H9 (cell line): ENCODE measurements around the gene ADORA1. TPM values are rescaled to one million over a fixed set of nuclear protein-coding genes. Genes with fewer than 3 reads are reported as not detected.

Source experiments
- DNase-seq: peaks from one replicate; pipeline ENCODE4 v3.0.0-alpha.2; 2017
- H2AFZ ChIP-seq: one replicate; pipeline ENCODE4 v1.6.1; 2013; ENCODE audit warnings: mild to moderate bottlenecking, low read length, control low read depth, moderate library complexity
- H2AK5ac ChIP-seq: 2 replicates; pipeline ENCODE4 v1.6.1; 2013; ENCODE audit warnings: low read length, control low read depth, mixed read lengths; ENCODE audit not compliant: insufficient read length
- H2BK120ac ChIP-seq: one replicate; pipeline ENCODE4 v1.6.1; 2013; ENCODE audit warnings: low read depth, mild to moderate bottlenecking, low read length, control low read depth, inconsistent platforms; ENCODE audit not compliant: poor library complexity, severe bottlenecking
- H2BK12ac ChIP-seq: 2 replicates; pipeline ENCODE4 v1.6.1; 2013; ENCODE audit warnings: low read length, control low read depth, mixed read lengths, low read depth; ENCODE audit not compliant: insufficient read length
- H2BK15ac ChIP-seq: 2 replicates; pipeline ENCODE4 v1.6.1; 2013; ENCODE audit warnings: low read depth, low read length, control low read depth
- H2BK20ac ChIP-seq: one replicate; pipeline ENCODE4 v1.6.1; 2013; ENCODE audit warnings: low read depth, mild to moderate bottlenecking, low read length, control low read depth, inconsistent platforms; ENCODE audit not compliant: poor library complexity, severe bottlenecking
- H2BK5ac ChIP-seq: 2 replicates; pipeline ENCODE4 v1.6.1; 2013; ENCODE audit warnings: low read length, control low read depth, mixed read lengths; ENCODE audit not compliant: insufficient read length
- H3K14ac ChIP-seq: 2 replicates; pipeline ENCODE4 v1.6.1; 2013; ENCODE audit warnings: low read length, control low read depth; ENCODE audit not compliant: insufficient read depth
- H3K18ac ChIP-seq: 2 replicates; pipeline ENCODE4 v1.6.1; 2013; ENCODE audit warnings: low read depth, mild to moderate bottlenecking, mixed read lengths, low read length, control low read depth; ENCODE audit not compliant: insufficient read length
- H3K23ac ChIP-seq: 2 replicates; pipeline ENCODE4 v1.6.1; 2013; ENCODE audit warnings: low read length, control low read depth, mixed read lengths, low read depth; ENCODE audit not compliant: insufficient read length
- H3K23me2 ChIP-seq: 2 replicates; pipeline ENCODE4 v1.6.1; 2013; ENCODE audit warnings: low read depth, mild to moderate bottlenecking, mixed read lengths, low read length, control low read depth; ENCODE audit not compliant: insufficient read length, poor library complexity, severe bottlenecking
- H3K27ac ChIP-seq: 2 replicates; pipeline ENCODE4 v1.5.1; 2013; ENCODE audit warnings: low read length, control low read depth, mixed read lengths, low read depth; ENCODE audit not compliant: insufficient read length
- H3K27me3 ChIP-seq: 2 replicates; pipeline ENCODE4 v1.6.1; 2013; ENCODE audit warnings: low read length, control low read depth, inconsistent platforms; ENCODE audit not compliant: insufficient read depth
- H3K4ac ChIP-seq: 2 replicates; pipeline ENCODE4 v1.6.1; 2013; ENCODE audit warnings: low read depth, mild to moderate bottlenecking, control low read depth, inconsistent platforms, low read length, moderate library complexity
- H3K4me1 ChIP-seq: 2 replicates; pipeline ENCODE4 v1.6.1; 2013; ENCODE audit warnings: low read length, control low read depth, inconsistent platforms; ENCODE audit not compliant: insufficient read depth
- H3K4me2 ChIP-seq: 2 replicates; pipeline ENCODE4 v1.6.1; 2013; ENCODE audit warnings: low read length, control low read depth, mixed read lengths; ENCODE audit not compliant: insufficient read length, insufficient read depth
- H3K56ac ChIP-seq: 2 replicates; pipeline ENCODE4 v1.6.1; 2013; ENCODE audit warnings: low read depth, mild to moderate bottlenecking, mixed read lengths, low read length, control low read depth; ENCODE audit not compliant: insufficient read length
- H3K79me1 ChIP-seq: 2 replicates; pipeline ENCODE4 v1.6.1; 2013; ENCODE audit warnings: low read depth, mild to moderate bottlenecking, moderate library complexity, low read length, control low read depth, inconsistent platforms; ENCODE audit not compliant: insufficient read depth, poor library complexity, severe bottlenecking
- H3K79me2 ChIP-seq: 2 replicates; pipeline ENCODE4 v1.6.1; 2013; ENCODE audit warnings: low read length, control low read depth, inconsistent platforms; ENCODE audit not compliant: insufficient read depth
- H3K9ac ChIP-seq: 2 replicates; pipeline ENCODE4 v1.6.1; 2013; ENCODE audit warnings: low read length, control low read depth, mixed read lengths; ENCODE audit not compliant: insufficient read length; ENCODE audit errors: extremely low read depth
- H3K9me3 ChIP-seq: one replicate; pipeline ENCODE4 v1.6.1; 2013; ENCODE audit warnings: low read depth, low read length, inconsistent platforms; ENCODE audit not compliant: control insufficient read depth
- H3T11ph ChIP-seq: one replicate; pipeline ENCODE4 v1.6.1; 2013; ENCODE audit warnings: mild to moderate bottlenecking, low read length, control low read depth, inconsistent platforms
- H4K20me1 ChIP-seq: one replicate; pipeline ENCODE4 v1.6.1; 2013; ENCODE audit not compliant: control insufficient read depth, insufficient read length, insufficient read depth
- H4K5ac ChIP-seq: 2 replicates; pipeline ENCODE4 v1.6.1; 2013; ENCODE audit warnings: low read depth, mild to moderate bottlenecking, mixed read lengths, low read length, control low read depth; ENCODE audit not compliant: insufficient read length
- H4K8ac ChIP-seq: replicated peaks from 2 replicates; pipeline ENCODE4 v1.6.1; 2013; ENCODE audit warnings: low read length, control low read depth, mixed read lengths, low read depth; ENCODE audit not compliant: insufficient read length
- H4K91ac ChIP-seq: 2 replicates; pipeline ENCODE4 v1.6.1; 2013; ENCODE audit warnings: low read depth, mild to moderate bottlenecking, moderate library complexity, mixed read lengths, low read length, control low read depth; ENCODE audit not compliant: insufficient read length
- H3K27ac Mint-ChIP-seq, 3 experiments: 2 replicates in 2 of 3; 3 replicates in 1 of 3; pipeline ENCODE4 v1.8.0; 2020 to 2021; ENCODE audit warnings: mixed read lengths in 3 of 3, mild to moderate bottlenecking in 1 of 3, moderate library complexity in 1 of 3
- H3K27me3 Mint-ChIP-seq: 2 replicates; pipeline ENCODE4 v1.8.0; 2021; ENCODE audit warnings: low read depth, mild to moderate bottlenecking, moderate library complexity, mixed read lengths
- H3K36me3 Mint-ChIP-seq, 3 experiments: 2 replicates in 2 of 3; 3 replicates in 1 of 3; pipeline ENCODE4 v1.8.0; 2020 to 2021; ENCODE audit warnings: low read depth in 3 of 3, mixed read lengths in 3 of 3; ENCODE audit not compliant: insufficient read depth in 1 of 3
- H3K4me1 Mint-ChIP-seq, 2 experiments: 2 replicates each; pipeline ENCODE4 v1.8.0; 2020; ENCODE audit warnings: mixed read lengths in 2 of 2
- H3K4me3 Mint-ChIP-seq, 2 experiments: 2 replicates in 1 of 2; 3 replicates in 1 of 2; pipeline ENCODE4 v1.8.0; 2020 to 2021; ENCODE audit warnings: mild to moderate bottlenecking in 2 of 2, mixed read lengths in 2 of 2, moderate library complexity in 1 of 2
- H3K9me3 Mint-ChIP-seq, 2 experiments: 2 replicates in 1 of 2; 3 replicates in 1 of 2; pipeline ENCODE4 v1.8.0; 2020; ENCODE audit warnings: mild to moderate bottlenecking in 2 of 2, mixed read lengths in 2 of 2, moderate library complexity in 1 of 2
- WGBS: extraction: QIAGEN DNeasy Blood & Tissue Kit; methylation state at CpG from one replicate; pipeline ENCODE4 v1.1.7; 2013; ENCODE audit warnings: missing lambda C conversion rate, low lambda C conversion rate, mixed read lengths; ENCODE audit not compliant: insufficient read length; ENCODE audit errors: extremely low coverage; 5-methylcytosine and 5-hydroxymethylcytosine counted together
- total RNA-seq: library from RNA; stranded (reverse); gene quantifications from 2 replicates; pipeline ENCODE4 v1.2.1, GENCODE V29; 2021
- TF ChIP-seq, protein P1 (sequence below): fragments of 200-600 bp; sonication (generic); conservative IDR thresholded peaks from 3 replicates; pipeline ENCODE4 v1.8.0; 2021; ENCODE audit warnings: antibody characterized with exemption, mild to moderate bottlenecking

The ADORA1 gene
- total RNA-seq, 1 experiment from 2014 or later = 1.3 TPM

GRCh38 chr1:203177036-203177405 lies 49.5 kb downstream of the ADORA1 start:
- H3K14ac ChIP-seq = no peak overlapping the region
- H3K4ac ChIP-seq = no peak overlapping the region
- H2BK12ac ChIP-seq = no peak overlapping the region
- H3K27ac ChIP-seq = no peak overlapping the region
- no peak overlapping the region for H2BK5ac ChIP-seq
- TF ChIP-seq, protein P1, sequence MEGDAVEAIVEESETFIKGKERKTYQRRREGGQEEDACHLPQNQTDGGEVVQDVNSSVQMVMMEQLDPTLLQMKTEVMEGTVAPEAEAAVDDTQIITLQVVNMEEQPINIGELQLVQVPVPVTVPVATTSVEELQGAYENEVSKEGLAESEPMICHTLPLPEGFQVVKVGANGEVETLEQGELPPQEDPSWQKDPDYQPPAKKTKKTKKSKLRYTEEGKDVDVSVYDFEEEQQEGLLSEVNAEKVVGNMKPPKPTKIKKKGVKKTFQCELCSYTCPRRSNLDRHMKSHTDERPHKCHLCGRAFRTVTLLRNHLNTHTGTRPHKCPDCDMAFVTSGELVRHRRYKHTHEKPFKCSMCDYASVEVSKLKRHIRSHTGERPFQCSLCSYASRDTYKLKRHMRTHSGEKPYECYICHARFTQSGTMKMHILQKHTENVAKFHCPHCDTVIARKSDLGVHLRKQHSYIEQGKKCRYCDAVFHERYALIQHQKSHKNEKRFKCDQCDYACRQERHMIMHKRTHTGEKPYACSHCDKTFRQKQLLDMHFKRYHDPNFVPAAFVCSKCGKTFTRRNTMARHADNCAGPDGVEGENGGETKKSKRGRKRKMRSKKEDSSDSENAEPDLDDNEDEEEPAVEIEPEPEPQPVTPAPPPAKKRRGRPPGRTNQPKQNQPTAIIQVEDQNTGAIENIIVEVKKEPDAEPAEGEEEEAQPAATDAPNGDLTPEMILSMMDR = no peak
- Mint-ChIP-seq H3K4me1 (peaks cover 32 to 37% of the 10 kb centered on the region in 2 experiments), H3K36me3 (no peaks in the 10 kb centered on the region), H3K27ac (0 out of 7 replicates have a peak overlapping the region, but pooled peaks of 1 of the 3 experiments have one; percentile 17), H3K4me3 (no peak overlapping the region), H3K9me3 (no peaks in the 10 kb centered on the region), H3K27me3 (peaks cover 1% of the 10 kb centered on the region; the same call in 1 of the 2 replicates)
- no peak overlapping the region for H3K9ac ChIP-seq
- H3K23me2 ChIP-seq = no peaks in the 10 kb centered on the region
- no peak overlapping the region for H4K8ac ChIP-seq
- no peak overlapping the region for H3K56ac ChIP-seq
- no peak overlapping the region for H4K5ac ChIP-seq
- no peak overlapping the region for H4K91ac ChIP-seq
- no peak overlapping the region for H2AK5ac ChIP-seq
- no peaks in the 10 kb centered on the region for H3K27me3 ChIP-seq
- H4K20me1 ChIP-seq = no peaks in the 10 kb centered on the region
- no CpG with 5 or more reads among the region's 6 CpGs for WGBS
- H3K79me1 ChIP-seq = no peaks in the 10 kb centered on the region
- no peak overlapping the region for H3K4me2 ChIP-seq
- no peaks in the 10 kb centered on the region for H3K9me3 ChIP-seq
- H2BK15ac ChIP-seq = no peak overlapping the region
- H3K18ac ChIP-seq = no peak overlapping the region
- H3T11ph ChIP-seq = no peak overlapping the region
- H2BK120ac ChIP-seq = no peak overlapping the region
- no peak for DNase-seq
- no peak overlapping the region for H2AFZ ChIP-seq
- H2BK20ac ChIP-seq = no peak overlapping the region
- no peaks in the 10 kb centered on the region for H3K79me2 ChIP-seq
- no peak overlapping the region for H3K23ac ChIP-seq
- no peaks in the 10 kb centered on the region for H3K4me1 ChIP-seq
